ENCODE data around the gene DNAH17. TPM values are rescaled to one million over a fixed set of nuclear protein-coding genes. Genes with fewer than 3 reads are reported as not detected.

The DNAH17 gene
- total and polyA plus RNA-seq, 2 of the 8 experiments (the other 6 are each of a cell fraction or from before 2014, with no cell fraction given) = 0.14 to 0.67 TPM

- no peak overlapping the region for H3K23ac ChIP-seq (ENCODE audit: insufficient read length)
- H3K9me3 ChIP-seq (ENCODE audit: insufficient read depth in 2 of 2, low read depth in 1 of 2, low read length in 1 of 2) = no peaks in the 10 kb centered on the region
- ChIA-PET POLR2A (ENCODE audit: partially characterized antibody) (no interaction called here), CTCF (ENCODE audit: partially characterized antibody) (interaction anchor here (1.4 kb wide), 1 partner anchor 29 kb away, joined by 5 read pairs; no protein-coding TSS in a partner anchor)
- H3K4me1 ChIP-seq (replicated peaks in 1 of 4; ENCODE audit: control insufficient read depth in 3 of 4, insufficient read depth in 4 of 4, low read length in 3 of 4) = no peaks in the 10 kb centered on the region
- FAIRE-seq (no peak), DNase-seq (ENCODE audit: low read depth in 1 of 2, low spot score in 2 of 2) (no peak)
- H4K20me1 ChIP-seq (replicated peaks in 1 of 2; ENCODE audit: control insufficient read depth in 1 of 2, insufficient read depth in 2 of 2, low read length in 2 of 2) = peaks cover 0 to 11% of the 10 kb centered on the region in 2 experiments
- no peaks in the 10 kb centered on the region for H3K27me3 ChIP-seq (replicated peaks in 1 of 4; ENCODE audit: control insufficient read depth in 3 of 4, extremely low read depth in 1 of 4, insufficient read depth in 3 of 4, low read length in 3 of 4)
- peak overlapping the region; percentile 27; the same call in 1 of the 2 replicates for H2BK12ac ChIP-seq (ENCODE audit: low read depth, low read length)
- H3K9ac ChIP-seq (replicated peaks in 1 of 4; ENCODE audit: extremely low read depth in 1 of 4, low read depth in 3 of 4, low read length in 3 of 4) = no peak overlapping the region
- no peak overlapping the region for H3K56ac ChIP-seq (replicated peaks; ENCODE audit: insufficient read length, low read depth, low read length)
- H2AFZ ChIP-seq (ENCODE audit: low read length) = no peak overlapping the region
- H2AK5ac ChIP-seq (ENCODE audit: low read depth, low read length) = 0 out of 2 replicates have a peak overlapping the region, but pooled peaks have one; percentile 65
- no peak overlapping the region for H3K4ac ChIP-seq (replicated peaks; ENCODE audit: insufficient read length, low read depth, low read length)
- TF ChIP-seq, protein P1, sequence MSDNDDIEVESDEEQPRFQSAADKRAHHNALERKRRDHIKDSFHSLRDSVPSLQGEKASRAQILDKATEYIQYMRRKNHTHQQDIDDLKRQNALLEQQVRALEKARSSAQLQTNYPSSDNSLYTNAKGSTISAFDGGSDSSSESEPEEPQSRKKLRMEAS (IDR thresholded peaks at IDR 0.05) = 0 out of 2 replicates have a peak, but pooled peaks have one; percentile 29
- no peak for TF ChIP-seq CHD1 (IDR thresholded peaks at IDR 0.05; ENCODE audit: low read depth, low read length)
- no peak overlapping the region for H2BK120ac ChIP-seq (replicated peaks; ENCODE audit: low read depth, low read length)
- H4K91ac ChIP-seq (replicated peaks; ENCODE audit: insufficient read length, low read length) = no peak overlapping the region
- H3K14ac ChIP-seq (ENCODE audit: insufficient read length) = no peak overlapping the region
- H3K18ac ChIP-seq (ENCODE audit: extremely low read depth, low read length) = no peak overlapping the region
- no peak overlapping the region for H4K5ac ChIP-seq (ENCODE audit: insufficient read length, low read depth, low read length)
- no peaks in the 10 kb centered on the region for H3K79me2 ChIP-seq (ENCODE audit: control insufficient read depth in 1 of 2, insufficient read depth in 2 of 2, low read length in 2 of 2)
- 84% methylated on average over 17 of the region's 18 CpGs; no CpG with 5 or more reads in 1 of the 2 experiments for WGBS, 2 experiments (ENCODE audit: extremely low coverage in 1 of 2, insufficient coverage in 1 of 2, insufficient read length in 1 of 2, insufficient replicate concordance in 2 of 2, low coverage in 1 of 2, low lambda C conversion rate in 2 of 2, missing lambda C conversion rate in 1 of 2)
- H2BK20ac ChIP-seq (ENCODE audit: low read length) = no peak overlapping the region
- peak overlapping the region; percentile 12; the same call in 1 of the 2 replicates for H4K8ac ChIP-seq (ENCODE audit: extremely low read depth, insufficient read depth, low read length)
- no peak overlapping the region for H2BK5ac ChIP-seq (ENCODE audit: low read depth, low read length)
- peaks cover 13% of the 10 kb centered on the region for H3K23me2 ChIP-seq (ENCODE audit: low read depth, low read length)
- H3K4me3 ChIP-seq (ENCODE audit: extremely low read depth in 1 of 4, insufficient read depth in 2 of 4, low read depth in 3 of 4, low read length in 4 of 4) = no peak overlapping the region
- H3K36me3 ChIP-seq (ENCODE audit: control insufficient read depth in 2 of 4, insufficient read depth in 4 of 4, low read length in 3 of 4) = no peaks in the 10 kb centered on the region
- H3K79me1 ChIP-seq (ENCODE audit: low read depth, low read length) = no peaks in the 10 kb centered on the region
- H2BK15ac ChIP-seq (ENCODE audit: low read length) = no peak overlapping the region
- H3K4me2 ChIP-seq (ENCODE audit: insufficient read depth in 1 of 2, low read depth in 2 of 2, low read length in 2 of 2) = no peak overlapping the region
- no peak overlapping the region for H3K27ac ChIP-seq (ENCODE audit: low read depth, low read length)
Observed at GRCh38 chr17:78474614-78475146, 102.5 kb downstream of the DNAH17 start.
